Measurements from ENCODE around the gene CHAD. TPM values are rescaled to one million over a fixed set of nuclear protein-coding genes. Genes with fewer than 3 reads are reported as not detected.

Gene CHAD
- total RNA-seq, 1 experiment from 2014 or later: not detected

- no peak for TF ChIP-seq CTCF (IDR thresholded peaks at IDR 0.05; ENCODE audit: unreplicated experiment)
- H3K9me3 Mint-ChIP-seq (ENCODE audit: unreplicated experiment): no peaks in the 10 kb centered on the region
- CTCF ChIA-PET: interaction anchor here (1.6 kb wide), 1 partner anchor 9 kb away, joined by 3 read pairs; no protein-coding TSS in a partner anchor
- no peak for DNase-seq (ENCODE audit: unreplicated experiment)
- peaks cover 14% of the 10 kb centered on the region for H3K4me1 Mint-ChIP-seq (ENCODE audit: insufficient read depth, unreplicated experiment)
- no peak overlapping the region for H3K27ac Mint-ChIP-seq (ENCODE audit: low read depth, unreplicated experiment)
- H3K36me3 Mint-ChIP-seq (ENCODE audit: insufficient read depth, unreplicated experiment): peaks cover 5% of the 10 kb centered on the region
- no TSS peak for BruUV-seq (replicated peaks)
- POLR2A ChIA-PET: interaction anchor here (0.6 to 9.6 kb wide), 3 partner anchors 12 to 344 kb away, joined by 3 to 76 read pairs (median 4); partner anchors contain the start of genes ACSF2 and LRRC59
- intact Hi-C loops (cut with micrococcal nuclease): no loop called here
- H3K27me3 Mint-ChIP-seq (ENCODE audit: insufficient read depth, unreplicated experiment): no peaks in the 10 kb centered on the region
- H3K4me3 Mint-ChIP-seq (ENCODE audit: unreplicated experiment): no peak overlapping the region
These were observed 28.4 kb downstream of the CHAD start for GRCh38 chr17:50440172-50440837.

GRCh38 chr17:50439008-50439407 lies 29.7 kb downstream of the CHAD start:
- no peak for TF ChIP-seq CTCF (IDR thresholded peaks at IDR 0.05; ENCODE audit: unreplicated experiment)
- POLR2A ChIA-PET: interaction anchor here (0.9 to 9.6 kb wide), 2 partner anchors 11 to 13 kb away, joined by 3 to 76 read pairs; partner anchors contain the start of gene ACSF2
- Mint-ChIP-seq H3K9me3 (ENCODE audit: unreplicated experiment) (no peaks in the 10 kb centered on the region), H3K36me3 (ENCODE audit: insufficient read depth, unreplicated experiment) (peaks cover 5% of the 10 kb centered on the region), H3K4me1 (ENCODE audit: insufficient read depth, unreplicated experiment) (peaks cover 14% of the 10 kb centered on the region), H3K27ac (ENCODE audit: low read depth, unreplicated experiment) (no peak overlapping the region), H3K27me3 (ENCODE audit: insufficient read depth, unreplicated experiment) (no peaks in the 10 kb centered on the region), H3K4me3 (ENCODE audit: unreplicated experiment) (no peak overlapping the region)
- CTCF ChIA-PET: interaction anchor here (0.7 to 1.7 kb wide), 2 partner anchors 27 to 41 kb away, joined by 3 to 7 read pairs; partner anchors contain the start of gene LRRC59
- no peak for DNase-seq (ENCODE audit: unreplicated experiment)
- no TSS peak for BruUV-seq (replicated peaks)
- intact Hi-C loops (cut with micrococcal nuclease): no loop called here

GRCh38 chr17:50437409-50437808 lies 31.3 kb downstream of the CHAD start:
- intact Hi-C loops (cut with micrococcal nuclease): no loop called here
- peaks cover 5% of the 10 kb centered on the region for H3K36me3 Mint-ChIP-seq (ENCODE audit: insufficient read depth, unreplicated experiment)
- no peak overlapping the region for H3K4me3 Mint-ChIP-seq (ENCODE audit: unreplicated experiment)
- DNase-seq (ENCODE audit: unreplicated experiment): no peak
- ChIA-PET CTCF (interaction anchor here (0.5 to 1.7 kb wide), 7 partner anchors 10 to 266 kb away, joined by 3 to 7 read pairs (median 3); partner anchors contain the start of genes COL1A1 and LRRC59), POLR2A (interaction anchor here (2.3 to 9.6 kb wide), 2 partner anchors 9 to 41 kb away, joined by 7 to 76 read pairs; partner anchors contain the start of genes ACSF2 and LRRC59)
- no peak for TF ChIP-seq CTCF (IDR thresholded peaks at IDR 0.05; ENCODE audit: unreplicated experiment)
- no TSS peak for BruUV-seq (replicated peaks)
- H3K27me3 Mint-ChIP-seq (ENCODE audit: insufficient read depth, unreplicated experiment): no peaks in the 10 kb centered on the region
- no peak overlapping the region for H3K27ac Mint-ChIP-seq (ENCODE audit: low read depth, unreplicated experiment)
- peaks cover 5% of the 10 kb centered on the region for H3K4me1 Mint-ChIP-seq (ENCODE audit: insufficient read depth, unreplicated experiment)
- no peaks in the 10 kb centered on the region for H3K9me3 Mint-ChIP-seq (ENCODE audit: unreplicated experiment)

GRCh38 chr17:50432125-50432762 lies 36.4 kb downstream of the CHAD start:
- TF ChIP-seq CTCF (IDR thresholded peaks at IDR 0.05; ENCODE audit: unreplicated experiment): no peak
- no peaks in the 10 kb centered on the region for H3K9me3 Mint-ChIP-seq (ENCODE audit: unreplicated experiment)
- no TSS peak for BruUV-seq (replicated peaks)
- DNase-seq (ENCODE audit: unreplicated experiment): no peak
- peaks cover 13% of the 10 kb centered on the region for H3K36me3 Mint-ChIP-seq (ENCODE audit: insufficient read depth, unreplicated experiment)
- ChIA-PET CTCF (interaction anchor here (0.9 to 2.8 kb wide), 4 partner anchors 10 to 70 kb away, joined by 3 to 18 read pairs (median 6); partner anchors contain the start of gene LRRC59), POLR2A (interaction anchor here (0.6 to 1.5 kb wide), 5 partner anchors 11 to 252 kb away, joined by 3 to 4 read pairs (median 3); partner anchors contain the start of gene LRRC59)
- H3K27me3 Mint-ChIP-seq (ENCODE audit: insufficient read depth, unreplicated experiment): no peaks in the 10 kb centered on the region
- H3K27ac Mint-ChIP-seq (ENCODE audit: low read depth, unreplicated experiment): no peak overlapping the region
- intact Hi-C loops (cut with micrococcal nuclease): no loop called here
- H3K4me1 Mint-ChIP-seq (ENCODE audit: insufficient read depth, unreplicated experiment): peaks cover 15% of the 10 kb centered on the region
- no peak overlapping the region for H3K4me3 Mint-ChIP-seq (ENCODE audit: unreplicated experiment)

All from MCF 10A (cell line).